ENCODE data around the gene POMT1.

DNA sequence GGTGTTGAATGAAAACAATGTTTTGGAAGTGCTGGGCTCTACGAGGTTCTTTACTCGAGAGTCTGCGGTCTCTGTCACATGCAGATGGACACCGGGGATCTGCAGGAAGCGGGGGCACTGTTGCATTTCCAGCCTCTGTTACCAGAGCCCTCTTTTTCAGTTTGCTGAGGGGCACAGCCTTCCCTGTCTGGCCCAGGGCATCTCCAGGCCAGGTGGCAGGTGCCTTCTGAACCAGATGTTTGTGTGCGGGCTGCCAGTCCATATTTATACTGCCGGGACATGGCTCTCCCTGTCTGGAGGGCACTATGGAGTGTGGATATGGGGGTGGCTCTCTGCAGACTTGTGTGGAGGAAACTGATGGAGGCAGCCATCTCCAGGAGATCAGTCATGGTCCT lies 18.7 kb upstream of the POMT1 start:
- TF ChIP-seq CTCF (IDR thresholded peaks at IDR 0.05) (no peak), POLR2A (IDR thresholded peaks at IDR 0.05) (no peak), POLR2AphosphoS5 (IDR thresholded peaks at IDR 0.05; ENCODE audit: insufficient read depth in 1 of 2, low read depth in 1 of 2) (peak in 1 of 2 donors; percentile 12)
